HG03025 (cell line): ENCODE measurements around the gene CFAP46.
"Not testable (repeated sequence)": the region's sequence is repeated elsewhere in the genome, so short reads cannot be mapped to it uniquely, and the experiment has no call there.

Source experiments
- ATAC-seq: cut with Tn5 transposase; IDR thresholded peaks from one replicate; pipeline ENCODE4 v1.9.1; 2021; ENCODE audit warnings: mild to moderate bottlenecking, moderate library complexity; ENCODE audit not compliant: unreplicated experiment, low FRiP score

Gene CFAP46

GRCh38 chr10:132931258-132932250 lies 10.8 kb downstream of the CFAP46 start:
- not testable (repeated sequence) for ATAC-seq

GRCh38 chr10:132930701-132931100 lies 11.7 kb downstream of the CFAP46 start:
- not testable (repeated sequence) for ATAC-seq

GRCh38 chr10:132929953-132930548 lies 12.3 kb downstream of the CFAP46 start:
- ATAC-seq, result no peak

- ATAC-seq, result no peak
These were observed 12.9 kb downstream of the CFAP46 start for GRCh38 chr10:132929480-132929879.

GRCh38 chr10:132928261-132928660 lies 14.1 kb downstream of the CFAP46 start:
- ATAC-seq, result no peak

GRCh38 chr10:132927824-132928223 lies 14.5 kb downstream of the CFAP46 start:
- no peak for ATAC-seq

GRCh38 chr10:132926777-132927650 lies 15.4 kb downstream of the CFAP46 start:
- ATAC-seq, result no peak

- no peak for ATAC-seq
These were observed 16.3 kb downstream of the CFAP46 start for GRCh38 chr10:132926070-132926469.

GRCh38 chr10:132925614-132926013 lies 16.8 kb downstream of the CFAP46 start:
- ATAC-seq, result no peak

GRCh38 chr10:132925071-132925561 lies 17.3 kb downstream of the CFAP46 start:
- no peak for ATAC-seq

- no peak for ATAC-seq
These were observed 18.1 kb downstream of the CFAP46 start for GRCh38 chr10:132924046-132924952.

GRCh38 chr10:132923384-132923783 lies 19.0 kb downstream of the CFAP46 start:
- ATAC-seq, result not testable (repeated sequence)

GRCh38 chr10:132922872-132923271 lies 19.5 kb downstream of the CFAP46 start:
- no peak for ATAC-seq

- no peak for ATAC-seq
These were observed 20.3 kb downstream of the CFAP46 start for GRCh38 chr10:132921818-132922807.

GRCh38 chr10:132921086-132921485 lies 21.3 kb downstream of the CFAP46 start:
- no peak for ATAC-seq

- no peak for ATAC-seq
These were observed 22.1 kb downstream of the CFAP46 start for GRCh38 chr10:132920101-132920925.

GRCh38 chr10:132919374-132920100 lies 22.8 kb downstream of the CFAP46 start:
- no peak for ATAC-seq
